T47D (cell line): ENCODE measurements around the gene CHAC1.
"Not testable (repeated sequence)": the region's sequence is repeated elsewhere in the genome, so short reads cannot be mapped to it uniquely, and the experiment has no call there.

Experiments used
- DNase-seq, 2 experiments: peaks; one replicate each; pipeline versions ENCODE4 v3.0.0 to v3.0.0-alpha.2; 2011 to 2012; ENCODE audit warnings: low read depth in 1 of 2, low spot score in 1 of 2
- JUND ChIP-seq: IDR thresholded peaks from 2 replicates; pipeline ENCODE4 v1.6.1; 2012; ENCODE audit warnings: low read depth
- in situ Hi-C: cut with HindIII; loops from 2 replicates; pipeline ENCODE4 v1.10.0; 2016; ENCODE audit warnings: low sequenced_read_pairs, low pct_unique_long_range_greater_than_20kb

The CHAC1 gene

DNA sequence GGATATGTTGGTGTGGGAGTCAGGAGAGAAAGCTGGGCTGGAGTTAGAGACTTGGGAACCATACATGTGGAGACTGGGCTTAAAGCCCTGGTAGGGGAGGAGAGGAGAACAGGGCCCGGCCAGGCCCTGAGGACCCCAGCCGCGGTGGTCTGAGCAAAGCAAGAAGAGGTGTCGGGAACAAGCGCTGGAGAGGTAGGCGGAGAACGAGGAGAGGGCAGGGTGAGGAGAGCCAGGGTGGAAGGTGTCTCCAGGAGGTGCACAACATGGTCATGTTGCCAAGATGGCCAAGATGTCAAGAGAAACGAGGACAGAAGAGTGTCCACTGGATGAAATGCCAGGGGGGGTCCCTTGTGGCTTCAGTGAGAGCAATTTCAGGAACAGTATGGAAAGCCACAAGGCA lies 5.5 kb downstream of the CHAC1 start:
- in situ Hi-C loops: no loop called here
- no peak for DNase-seq

DNA sequence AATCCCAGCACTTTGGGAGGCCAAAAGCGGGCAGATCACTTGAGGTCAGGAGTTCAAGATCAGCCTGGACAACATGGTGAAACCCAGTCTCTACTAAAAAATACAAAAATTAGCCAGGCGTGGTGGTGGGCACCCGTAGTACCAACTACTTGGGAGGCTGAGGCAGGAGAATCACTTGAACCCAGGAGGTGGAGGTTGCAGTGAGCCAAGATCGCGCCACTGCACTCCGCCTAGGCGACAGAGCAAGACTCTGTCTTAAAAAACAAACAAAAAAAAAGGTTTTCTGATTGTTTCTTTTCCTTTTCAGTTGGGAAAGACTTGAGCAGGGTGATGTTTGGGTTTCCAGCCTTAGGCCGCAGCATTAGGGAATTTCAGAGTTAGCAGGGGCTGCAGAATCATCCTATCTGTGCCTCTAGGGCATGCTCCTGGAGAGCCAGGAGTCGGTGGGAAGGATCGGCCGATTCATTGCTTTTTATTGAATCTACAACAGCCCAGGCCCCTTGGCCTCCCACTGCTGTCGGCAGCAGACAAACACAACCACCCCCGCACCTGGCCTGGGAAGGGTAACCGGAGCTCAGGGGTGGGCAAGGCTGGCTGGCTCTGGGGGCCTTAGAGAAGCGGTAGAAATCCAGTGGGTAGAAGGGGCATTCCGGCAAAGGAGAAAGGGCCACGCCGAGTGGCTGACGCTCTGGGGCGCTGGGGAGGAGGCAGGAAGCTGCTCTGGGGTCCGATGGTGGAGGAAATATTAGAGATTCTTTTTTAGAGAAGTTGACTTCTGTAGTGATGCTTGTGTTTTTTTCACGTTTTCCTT lies 6.3 kb downstream of the CHAC1 start:
- in situ Hi-C loops: no loop called here
- DNase-seq: no peak
- TF ChIP-seq JUND: no peak

More for the DNA sequence above, 5.5 kb downstream of the CHAC1 start:
- no peak for TF ChIP-seq JUND

DNA sequence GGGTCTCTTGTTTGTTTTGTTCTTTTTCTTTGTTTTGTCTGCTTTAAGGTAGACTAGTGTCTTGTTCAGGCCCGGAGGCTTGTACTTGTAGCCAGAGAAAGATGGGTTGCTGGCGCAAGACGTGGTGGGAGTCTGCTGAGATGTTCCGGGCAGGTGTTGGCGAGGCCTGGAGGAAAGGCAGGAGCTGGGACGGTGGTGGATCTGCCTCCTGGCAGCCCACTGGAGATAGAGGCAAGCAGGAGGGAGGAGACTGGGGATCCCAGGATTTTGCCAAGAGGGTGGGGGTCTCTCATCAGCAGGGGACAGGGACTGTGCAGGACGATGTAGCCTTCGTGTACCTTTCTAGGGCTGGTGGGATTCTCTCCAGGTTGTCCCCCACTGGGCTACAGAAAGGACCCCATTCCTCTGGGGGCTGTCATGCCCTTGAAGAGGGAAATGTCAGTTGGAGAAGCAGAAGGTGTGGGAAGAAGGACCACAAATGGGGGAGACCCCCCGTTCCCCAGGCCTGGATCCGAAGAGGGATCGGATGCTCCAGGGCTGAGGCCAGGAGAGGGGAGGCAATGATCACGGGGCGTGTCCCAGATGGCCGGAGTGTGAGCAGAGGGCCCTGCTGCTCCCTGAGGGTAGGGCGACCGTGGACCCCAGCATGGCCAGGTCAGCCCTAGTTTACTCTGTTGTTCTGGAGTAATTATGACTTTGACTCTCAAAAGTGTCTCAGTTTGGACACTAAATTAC lies 7.0 kb downstream of the CHAC1 start:
- TF ChIP-seq JUND: no peak
- in situ Hi-C loops: no loop called here
- DNase-seq: no peak

DNA sequence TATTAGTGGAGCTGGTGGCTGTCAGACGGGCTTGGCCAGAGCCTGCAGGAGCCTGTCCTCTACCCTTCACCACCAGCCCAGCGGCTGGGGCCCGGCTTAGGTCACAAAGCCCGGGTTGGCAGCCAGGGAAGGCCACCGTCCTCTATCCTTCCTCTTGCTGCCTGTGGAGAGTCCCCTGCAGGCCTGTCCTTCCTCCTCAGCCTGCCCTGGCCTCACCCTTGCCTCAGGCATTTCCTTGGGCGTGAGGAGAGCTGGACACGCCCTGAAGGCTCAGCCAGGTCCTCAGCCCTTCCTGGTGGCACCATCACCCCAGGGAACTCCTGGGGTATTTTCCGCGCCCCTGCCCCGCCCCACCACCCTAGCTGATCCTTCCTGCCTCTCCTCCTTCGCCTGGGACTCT lies 7.7 kb downstream of the CHAC1 start:
- in situ Hi-C loops: no loop called here
- no peak for DNase-seq
- TF ChIP-seq JUND: no peak

DNA sequence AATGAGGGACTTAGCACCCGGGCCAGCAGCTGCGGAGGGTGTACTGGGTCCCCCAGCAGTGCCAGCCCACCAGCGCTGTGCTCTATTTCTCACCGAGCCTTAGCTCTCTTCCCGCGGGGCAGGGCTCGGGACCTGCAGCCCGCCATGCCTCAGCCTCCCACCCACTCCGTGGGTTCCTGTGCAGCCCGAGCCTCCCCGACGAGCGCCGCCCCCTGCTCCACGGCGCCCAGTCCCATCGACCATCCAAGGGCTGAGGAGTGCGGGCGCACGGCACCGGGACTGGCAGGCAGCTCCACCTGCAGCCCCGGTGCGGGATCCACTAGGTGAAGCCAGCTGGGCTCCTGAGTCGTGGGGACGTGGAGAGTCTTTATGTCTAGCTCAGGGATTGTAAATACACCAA lies 8.5 kb downstream of the CHAC1 start:
- in situ Hi-C loops: not testable (repeated sequence)

DNA sequence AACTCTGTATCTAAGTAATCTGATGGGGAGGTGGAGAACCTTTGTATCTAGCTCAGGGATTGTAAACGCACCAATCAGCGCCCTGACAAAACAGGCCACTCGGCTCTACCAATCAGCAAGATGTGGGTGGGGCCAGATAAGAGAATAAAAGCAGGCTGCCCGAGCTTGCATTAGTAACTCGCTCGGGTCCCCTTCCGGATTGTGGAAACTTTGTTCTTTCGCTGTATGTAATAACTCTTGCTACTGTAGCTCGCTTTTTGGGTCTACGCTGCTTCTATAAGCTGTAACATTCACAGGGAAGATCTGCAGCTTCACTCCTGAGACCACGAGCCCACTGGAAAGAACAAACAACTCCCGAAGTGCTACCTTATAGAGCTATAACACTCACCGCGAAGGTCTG lies 9.0 kb downstream of the CHAC1 start:
- DNase-seq, in situ Hi-C loops: not testable (repeated sequence)

More for the DNA sequence above, 8.5 kb downstream of the CHAC1 start:
- DNase-seq: not testable (repeated sequence)

DNA sequence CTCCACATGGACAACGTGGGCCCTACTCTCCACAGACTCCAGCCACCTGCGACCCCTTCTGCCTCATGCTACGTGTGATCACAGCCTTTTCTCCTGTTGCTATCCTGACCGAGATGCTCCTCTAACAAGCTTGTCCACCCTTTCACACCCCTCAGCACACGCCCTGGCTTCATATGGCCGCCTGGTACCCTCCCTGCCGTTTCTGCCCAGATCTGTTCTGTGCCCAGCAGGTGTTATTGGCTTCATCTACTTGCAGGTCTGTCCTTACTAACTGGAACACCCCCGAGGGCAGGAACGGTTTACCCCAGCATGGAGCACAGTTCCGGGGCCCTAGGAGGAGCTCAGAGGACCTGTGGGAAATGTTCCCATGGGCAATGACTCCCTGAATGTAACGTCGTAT lies 9.9 kb downstream of the CHAC1 start:
- no peak for DNase-seq
- in situ Hi-C loops: no loop called here
- no peak for TF ChIP-seq JUND

DNA sequence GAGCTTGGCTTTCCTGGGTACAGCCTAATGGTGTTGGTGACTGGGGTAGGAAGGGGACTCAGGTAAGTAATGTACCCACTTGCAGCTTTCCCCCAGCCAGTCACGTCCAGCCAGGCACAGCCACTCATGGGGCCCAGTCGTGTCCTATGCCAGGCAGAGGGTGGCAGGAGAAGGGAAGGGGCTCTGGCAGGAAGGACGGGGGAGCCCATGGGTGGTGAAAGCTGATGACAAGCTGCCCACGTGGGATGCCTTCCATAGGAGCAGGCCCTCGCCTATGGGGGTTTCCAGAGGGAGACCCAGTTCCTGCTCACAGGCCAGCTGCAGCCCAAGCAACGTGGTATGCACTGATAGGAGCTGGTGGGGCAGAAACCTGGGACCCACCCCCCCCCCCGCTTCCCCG lies 10.7 kb downstream of the CHAC1 start:
- no peak for TF ChIP-seq JUND
- in situ Hi-C loops: no loop called here
- no peak for DNase-seq

DNA sequence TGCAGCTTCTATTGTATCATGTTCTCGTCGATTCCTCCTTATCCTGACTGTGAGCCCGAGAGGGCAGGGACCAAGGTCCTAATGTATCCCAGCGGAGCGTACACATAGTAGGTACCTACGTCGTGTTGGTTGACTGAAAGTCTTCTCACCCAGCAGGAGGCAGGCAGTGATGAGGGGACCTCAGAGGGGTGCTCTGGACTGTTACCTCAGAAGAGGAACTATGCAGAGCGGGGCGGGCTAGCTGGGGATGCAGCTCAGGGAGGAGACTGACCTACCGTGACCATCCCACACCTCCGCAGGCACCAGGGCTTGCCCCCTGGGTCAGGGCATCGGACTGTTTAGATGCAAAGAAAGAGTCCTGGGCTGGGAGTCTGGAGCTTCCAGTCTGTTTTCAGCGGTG lies 11.4 kb downstream of the CHAC1 start:
- no peak for DNase-seq
- no peak for TF ChIP-seq JUND
- in situ Hi-C loops: no loop called here

DNA sequence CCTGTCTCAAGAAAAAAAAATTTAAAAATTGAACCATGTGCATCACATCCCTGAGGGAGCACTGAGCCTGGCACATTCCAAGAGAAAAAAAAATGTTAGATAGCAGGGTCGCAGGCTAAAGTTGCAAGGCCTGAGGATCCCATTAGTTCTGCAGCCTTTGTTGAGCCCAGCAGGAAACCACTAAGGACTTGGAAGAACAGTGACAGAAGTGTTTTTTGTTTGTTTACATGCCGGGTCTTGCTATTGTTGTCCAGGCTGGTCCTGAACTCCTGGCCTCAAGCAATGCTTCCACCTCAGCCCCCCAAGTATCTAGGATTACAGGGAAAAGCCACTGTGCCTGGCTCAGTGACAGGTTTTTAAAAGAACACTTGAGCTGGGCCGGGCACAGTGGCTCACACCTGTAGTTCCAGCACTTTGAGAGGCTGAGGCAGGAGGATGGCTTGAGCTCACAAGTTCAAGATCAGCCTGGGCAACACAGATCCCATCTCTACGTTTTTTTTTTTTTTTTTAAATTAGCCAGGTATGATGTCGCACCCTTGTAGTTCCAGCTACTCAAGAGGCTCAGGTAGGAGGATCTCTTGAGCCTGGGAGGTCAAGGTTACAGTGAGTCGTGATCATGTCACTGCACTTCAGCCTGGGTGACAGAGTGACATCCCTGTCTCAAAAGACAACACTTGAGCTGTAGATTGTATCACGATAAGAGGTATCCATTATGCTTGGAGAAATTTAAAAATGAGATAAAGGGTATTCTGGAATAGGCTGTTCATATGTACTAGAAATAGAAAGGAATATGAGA lies 15.2 kb downstream of the CHAC1 start:
- in situ Hi-C loops: no loop called here
- no peak for DNase-seq
- no peak for TF ChIP-seq JUND

DNA sequence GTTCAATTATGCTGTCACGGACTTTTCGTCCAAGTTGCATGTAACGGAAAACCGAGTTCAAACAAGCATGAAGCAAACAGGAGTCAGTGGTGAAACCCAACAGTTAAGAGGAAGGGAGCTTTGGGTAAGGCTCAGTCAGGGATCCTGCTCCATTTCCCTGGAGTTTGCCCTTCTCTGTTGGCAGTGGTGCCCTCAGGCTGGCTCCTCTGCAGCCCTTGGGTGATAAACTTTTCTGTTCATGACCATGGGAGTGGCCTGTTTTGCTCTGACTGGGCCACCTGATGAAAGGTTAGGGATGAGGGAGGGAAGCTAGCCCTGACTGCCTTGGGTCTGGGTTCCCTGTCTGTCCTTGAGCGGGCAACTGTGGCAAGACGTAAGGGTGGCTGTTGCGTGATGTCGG lies 16.1 kb downstream of the CHAC1 start:
- DNase-seq: no peak
- in situ Hi-C loops: no loop called here
- no peak for TF ChIP-seq JUND

DNA sequence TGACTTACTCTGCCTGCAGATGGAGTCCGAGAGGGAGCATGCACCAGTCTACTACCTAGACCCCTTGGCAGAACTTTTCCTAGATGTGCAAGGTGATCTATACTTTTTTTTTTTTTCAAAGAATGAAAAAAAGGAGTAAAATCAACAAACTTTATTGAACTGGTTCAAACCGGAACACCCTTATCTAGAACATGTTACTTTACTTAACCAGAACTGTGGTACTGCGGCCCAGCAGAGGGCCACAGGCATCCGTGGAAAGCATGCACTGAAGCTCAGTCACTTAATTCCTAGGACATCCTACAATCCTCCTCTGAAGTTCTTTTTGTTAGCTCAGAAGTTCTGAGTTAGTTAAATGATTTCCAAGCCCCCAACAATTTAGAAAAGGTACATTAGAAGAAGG lies 21.6 kb downstream of the CHAC1 start:
- no peak for TF ChIP-seq JUND
- in situ Hi-C loops: no loop called here
- no peak for DNase-seq

DNA sequence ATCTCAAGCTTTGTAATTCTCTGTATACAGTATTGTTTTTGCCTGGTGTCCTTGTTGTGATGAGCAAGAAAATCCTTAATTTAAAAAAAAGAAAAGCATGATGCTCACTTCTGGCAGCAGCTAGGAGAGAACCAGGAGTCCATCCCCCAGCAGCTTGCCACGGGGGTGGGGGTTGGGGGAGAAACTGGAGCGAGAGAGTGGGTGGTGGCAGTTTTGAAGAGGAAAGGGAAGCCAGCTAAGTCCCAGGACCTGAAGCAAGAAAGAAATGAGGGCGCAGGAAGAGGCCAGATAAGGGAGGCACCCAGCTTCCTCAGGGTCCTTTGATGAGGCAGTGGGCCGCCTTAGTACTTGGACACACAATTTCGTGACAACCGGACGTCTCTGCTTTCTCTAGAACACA lies 23.5 kb downstream of the CHAC1 start:
- TF ChIP-seq JUND: no peak
- in situ Hi-C loops: no loop called here
- DNase-seq: no peak
